ENCODE measurements around the gene MFAP2. TPM values are rescaled to one million over a fixed set of nuclear protein-coding genes. Genes with fewer than 3 reads are reported as not detected.
A peak's percentile ranks its signal among the peaks of the same experiment; 100 is the strongest.
"Not testable (repeated sequence)": the region's sequence is repeated elsewhere in the genome, so short reads cannot be mapped to it uniquely, and the experiment has no call there.

MFAP2 gene
- polyA plus RNA-seq, 3 donors: not detected

- peaks cover 0 to 3% (median under 1%) of the 10 kb centered on the region in 3 donors for H3K27me3 Mint-ChIP-seq (ENCODE audit: low read depth in 3 of 3)
- H3K27ac Mint-ChIP-seq: peak overlapping the region in 1 of 7 donors; percentile 57
- Histone ChIP-seq H3K27ac (ENCODE audit: low read depth in 1 of 2, low read length in 2 of 2) (no peak overlapping the region), H4K20me1 (ENCODE audit: insufficient read depth, low read length) (no peaks in the 10 kb centered on the region), H3K4me2 (replicated peaks; ENCODE audit: extremely low read depth, low read length, poor library complexity, severe bottlenecking) (no peak overlapping the region), H3K36me3 (replicated peaks in 1 of 2; ENCODE audit: control insufficient read depth in 1 of 2, insufficient read depth in 2 of 2, low read length in 2 of 2) (peaks cover 2 to 7% of the 10 kb centered on the region in 2 donors), H3K9ac (ENCODE audit: insufficient read depth, low read length, poor library complexity, severe bottlenecking) (no peak overlapping the region), H2AFZ (ENCODE audit: insufficient read depth, low read depth, low read length, poor library complexity, severe bottlenecking) (no peak overlapping the region), H3K27me3 (ENCODE audit: control insufficient read depth in 2 of 2, insufficient read depth in 2 of 2, low read length in 2 of 2) (no peaks in the 10 kb centered on the region), H3K4me3 (replicated peaks in 1 of 3; ENCODE audit: low read depth in 2 of 3, low read length in 3 of 3) (no peak overlapping the region), H3K79me2 (ENCODE audit: insufficient read depth, low read length) (no peaks in the 10 kb centered on the region), H3K4me1 (ENCODE audit: control insufficient read depth in 1 of 2, insufficient read depth in 2 of 2, low read length in 2 of 2) (peaks cover 0 to 2% of the 10 kb centered on the region in 2 donors), H3K9me3 (replicated peaks in 1 of 2; ENCODE audit: control insufficient read depth in 1 of 2, insufficient read depth in 1 of 2, low read length in 2 of 2) (no peaks in the 10 kb centered on the region)
- peak overlapping the region in 1 of 2 donors; percentile 24 for H3K4me3 Mint-ChIP-seq
- DNase-seq: no peak
- H3K36me3 Mint-ChIP-seq: peaks cover 3 to 7% of the 10 kb centered on the region in 2 donors
- intact Hi-C loops (cut with micrococcal nuclease): loop anchor here in 1 of 2 donors (5.0 kb wide), 1 partner anchor 93 kb away; no protein-coding TSS in a partner anchor
- H3K9me3 Mint-ChIP-seq: peaks cover 0 to 2% (median 0%) of the 10 kb centered on the region in 7 donors
- TF ChIP-seq CTCF (IDR thresholded peaks at IDR 0.05): no peak
- H3K4me1 Mint-ChIP-seq: peaks cover 2% of the 10 kb centered on the region
- WGBS (ENCODE audit: insufficient coverage): 97% methylated on average over 11 of the region's 18 CpGs
These were observed 25.8 kb downstream of the MFAP2 start for GRCh38 chr1:16954579-16954978.

DNA sequence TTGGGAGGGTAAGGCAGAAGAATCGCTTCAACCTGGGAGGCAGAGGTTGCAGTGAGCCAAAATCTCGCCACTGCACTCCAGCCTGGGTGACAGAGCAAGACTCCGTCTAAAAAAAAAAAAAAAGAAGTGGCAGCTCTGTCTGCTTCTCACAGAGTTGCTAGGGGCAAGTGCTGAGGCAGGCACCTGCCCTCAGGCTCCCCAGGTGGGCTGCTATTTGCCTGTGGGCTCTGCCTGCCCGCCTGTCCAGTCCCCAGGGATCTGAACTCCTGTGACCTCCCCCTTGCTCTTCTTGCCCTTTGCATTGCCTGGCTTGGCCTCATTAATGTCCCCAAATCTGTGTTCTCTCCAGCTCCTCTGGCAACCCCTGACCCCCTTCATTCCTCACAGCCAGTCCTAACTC lies 28.0 kb downstream of the MFAP2 start:
- not testable (repeated sequence) for H3K79me2 ChIP-seq (ENCODE audit: insufficient read depth, low read length); H3K4me1 Mint-ChIP-seq; H3K27me3 Mint-ChIP-seq (ENCODE audit: low read depth in 3 of 3); H3K27me3 ChIP-seq (ENCODE audit: control insufficient read depth in 2 of 2, insufficient read depth in 2 of 2, low read length in 2 of 2); H3K4me3 ChIP-seq (replicated peaks in 1 of 3; ENCODE audit: low read depth in 2 of 3, low read length in 3 of 3); H3K9ac ChIP-seq (ENCODE audit: insufficient read depth, low read length, poor library complexity, severe bottlenecking); H3K4me3 Mint-ChIP-seq; H4K20me1 ChIP-seq (ENCODE audit: insufficient read depth, low read length); H3K4me2 ChIP-seq (replicated peaks; ENCODE audit: extremely low read depth, low read length, poor library complexity, severe bottlenecking); H2AFZ ChIP-seq (ENCODE audit: insufficient read depth, low read depth, low read length, poor library complexity, severe bottlenecking); H3K4me1 ChIP-seq (ENCODE audit: control insufficient read depth in 1 of 2, insufficient read depth in 2 of 2, low read length in 2 of 2); H3K9me3 ChIP-seq (replicated peaks in 1 of 2; ENCODE audit: control insufficient read depth in 1 of 2, insufficient read depth in 1 of 2, low read length in 2 of 2); H3K9me3 Mint-ChIP-seq; H3K27ac Mint-ChIP-seq; DNase-seq; H3K27ac ChIP-seq (ENCODE audit: low read depth in 1 of 2, low read length in 2 of 2)
- 89% methylated on average over 4 of the region's 4 CpGs for WGBS (ENCODE audit: insufficient coverage)
- peaks cover 2 to 15% of the 10 kb centered on the region in 2 donors for H3K36me3 ChIP-seq (replicated peaks in 1 of 2; ENCODE audit: control insufficient read depth in 1 of 2, insufficient read depth in 2 of 2, low read length in 2 of 2)
- intact Hi-C loops (cut with micrococcal nuclease): loop anchor here in 1 of 2 donors (5.0 kb wide), 1 partner anchor 95 kb away; no protein-coding TSS in a partner anchor
- peaks cover 5 to 10% of the 10 kb centered on the region in 2 donors for H3K36me3 Mint-ChIP-seq

DNA sequence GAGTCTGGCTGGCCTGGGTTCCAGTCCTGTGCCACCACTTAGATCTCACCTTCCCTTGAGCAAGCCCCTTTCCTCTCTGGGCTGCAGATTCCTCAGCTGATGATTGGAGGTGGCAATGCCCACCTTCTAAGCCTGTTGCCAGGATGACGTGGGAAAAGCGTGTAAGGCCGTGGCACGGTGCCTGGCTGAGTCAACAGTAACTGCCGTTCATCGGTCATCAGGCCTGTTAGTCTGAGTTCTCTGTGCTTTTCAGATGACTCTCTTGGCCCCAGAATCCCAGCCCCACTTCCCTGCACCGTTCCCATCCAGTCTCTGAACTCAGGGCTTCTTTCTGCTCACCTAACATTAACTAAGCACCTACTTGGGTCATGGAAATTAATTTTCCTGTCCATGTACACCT lies 31.4 kb downstream of the MFAP2 start:
- H3K4me1 ChIP-seq (ENCODE audit: control insufficient read depth in 1 of 2, insufficient read depth in 2 of 2, low read length in 2 of 2); intact Hi-C loops (cut with micrococcal nuclease); H3K4me2 ChIP-seq (replicated peaks; ENCODE audit: extremely low read depth, low read length, poor library complexity, severe bottlenecking); H3K4me3 Mint-ChIP-seq; H3K9me3 ChIP-seq (replicated peaks in 1 of 2; ENCODE audit: control insufficient read depth in 1 of 2, insufficient read depth in 1 of 2, low read length in 2 of 2); H3K9me3 Mint-ChIP-seq; H3K79me2 ChIP-seq (ENCODE audit: insufficient read depth, low read length); H4K20me1 ChIP-seq (ENCODE audit: insufficient read depth, low read length); H3K9ac ChIP-seq (ENCODE audit: insufficient read depth, low read length, poor library complexity, severe bottlenecking); H3K27me3 ChIP-seq (ENCODE audit: control insufficient read depth in 2 of 2, insufficient read depth in 2 of 2, low read length in 2 of 2); DNase-seq; H3K27ac Mint-ChIP-seq; H3K36me3 ChIP-seq (replicated peaks in 1 of 2; ENCODE audit: control insufficient read depth in 1 of 2, insufficient read depth in 2 of 2, low read length in 2 of 2); H3K4me3 ChIP-seq (replicated peaks in 1 of 3; ENCODE audit: low read depth in 2 of 3, low read length in 3 of 3); H3K36me3 Mint-ChIP-seq; H3K4me1 Mint-ChIP-seq; H3K27ac ChIP-seq (ENCODE audit: low read depth in 1 of 2, low read length in 2 of 2); H3K27me3 Mint-ChIP-seq (ENCODE audit: low read depth in 3 of 3); H2AFZ ChIP-seq (ENCODE audit: insufficient read depth, low read depth, low read length, poor library complexity, severe bottlenecking): not testable (repeated sequence)
- whole genome bisulfite sequencing (ENCODE audit: insufficient coverage): 92% methylated on average over 4 of the region's 7 CpGs

- H3K27ac ChIP-seq (ENCODE audit: low read depth in 1 of 2, low read length in 2 of 2); H3K4me2 ChIP-seq (replicated peaks; ENCODE audit: extremely low read depth, low read length, poor library complexity, severe bottlenecking); H3K4me3 Mint-ChIP-seq; DNase-seq; intact Hi-C loops (cut with micrococcal nuclease); H3K27me3 ChIP-seq (ENCODE audit: control insufficient read depth in 2 of 2, insufficient read depth in 2 of 2, low read length in 2 of 2); H4K20me1 ChIP-seq (ENCODE audit: insufficient read depth, low read length); H3K4me1 Mint-ChIP-seq; H3K9me3 ChIP-seq (replicated peaks in 1 of 2; ENCODE audit: control insufficient read depth in 1 of 2, insufficient read depth in 1 of 2, low read length in 2 of 2); H3K36me3 ChIP-seq (replicated peaks in 1 of 2; ENCODE audit: control insufficient read depth in 1 of 2, insufficient read depth in 2 of 2, low read length in 2 of 2); H3K4me3 ChIP-seq (replicated peaks in 1 of 3; ENCODE audit: low read depth in 2 of 3, low read length in 3 of 3); H3K9ac ChIP-seq (ENCODE audit: insufficient read depth, low read length, poor library complexity, severe bottlenecking); H3K4me1 ChIP-seq (ENCODE audit: control insufficient read depth in 1 of 2, insufficient read depth in 2 of 2, low read length in 2 of 2); H3K79me2 ChIP-seq (ENCODE audit: insufficient read depth, low read length); H3K27ac Mint-ChIP-seq; H3K27me3 Mint-ChIP-seq (ENCODE audit: low read depth in 3 of 3); H2AFZ ChIP-seq (ENCODE audit: insufficient read depth, low read depth, low read length, poor library complexity, severe bottlenecking); H3K9me3 Mint-ChIP-seq; H3K36me3 Mint-ChIP-seq: not testable (repeated sequence)
- WGBS (ENCODE audit: insufficient coverage): 95% methylated on average over 26 of the region's 26 CpGs
These were observed 32.0 kb downstream of the MFAP2 start for GRCh38 chr1:16948282-16948891.
